OCI-LY3 (cell line): ENCODE results near the gene RPL10A.

ENCODE experiments used
- CTCF ChIP-seq: fragments of 200-600, 300-600 bp; sonication (generic); IDR thresholded peaks from 2 replicates; pipeline ENCODE4 v1.5.1; 2014; ENCODE audit warnings: antibody characterized with exemption, low read length, low read depth
- EZH2phosphoT487 ChIP-seq: fragments of 200-600 bp; shearing (Covaris generic); IDR thresholded peaks from 2 replicates; pipeline ENCODE4 v1.6.1; 2018; ENCODE audit warnings: antibody characterized with exemption, mixed run types, low read depth

DNA sequence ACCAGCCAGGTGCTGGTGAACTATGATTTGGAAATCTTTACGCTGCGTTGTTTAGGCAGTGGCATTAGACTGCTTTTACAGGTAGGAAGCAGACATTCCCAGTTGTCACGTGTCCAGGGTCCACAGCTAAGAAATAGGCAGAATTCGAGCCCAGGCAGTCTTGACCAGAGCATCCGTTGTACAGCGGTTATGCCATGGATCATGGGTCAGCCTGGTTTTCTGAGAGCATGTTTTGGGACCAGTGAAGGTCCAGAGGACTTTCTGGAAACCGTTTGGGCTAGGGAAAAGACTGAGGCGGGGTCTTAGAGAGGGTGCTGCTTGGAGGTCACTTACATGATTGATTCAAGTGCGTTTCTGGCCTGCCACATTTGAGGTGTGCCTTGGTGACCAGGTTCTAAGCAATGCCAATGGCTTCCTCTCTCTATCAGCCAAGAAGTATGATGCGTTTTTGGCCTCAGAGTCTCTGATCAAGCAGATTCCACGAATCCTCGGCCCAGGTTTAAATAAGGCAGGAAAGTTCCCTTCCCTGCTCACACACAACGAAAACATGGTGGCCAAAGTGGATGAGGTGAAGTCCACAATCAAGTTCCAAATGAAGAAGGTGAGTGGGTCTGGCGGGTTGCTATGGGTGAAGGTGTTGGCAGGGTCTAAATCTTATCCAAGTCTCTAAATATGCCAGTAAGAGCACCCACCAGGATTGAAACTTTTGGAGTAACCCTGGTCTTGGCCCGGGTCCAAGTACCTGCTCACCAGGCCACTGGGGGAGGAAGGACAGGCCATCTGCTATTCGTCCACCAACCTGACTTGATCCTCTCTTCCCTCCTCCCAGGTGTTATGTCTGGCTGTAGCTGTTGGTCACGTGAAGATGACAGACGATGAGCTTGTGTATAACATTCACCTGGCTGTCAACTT lies 1.8 kb downstream of the RPL10A start:
- TF ChIP-seq CTCF (no peak), EZH2phosphoT487 (no peak)
